ENCODE measurements around the gene NIPA2.

DNA sequence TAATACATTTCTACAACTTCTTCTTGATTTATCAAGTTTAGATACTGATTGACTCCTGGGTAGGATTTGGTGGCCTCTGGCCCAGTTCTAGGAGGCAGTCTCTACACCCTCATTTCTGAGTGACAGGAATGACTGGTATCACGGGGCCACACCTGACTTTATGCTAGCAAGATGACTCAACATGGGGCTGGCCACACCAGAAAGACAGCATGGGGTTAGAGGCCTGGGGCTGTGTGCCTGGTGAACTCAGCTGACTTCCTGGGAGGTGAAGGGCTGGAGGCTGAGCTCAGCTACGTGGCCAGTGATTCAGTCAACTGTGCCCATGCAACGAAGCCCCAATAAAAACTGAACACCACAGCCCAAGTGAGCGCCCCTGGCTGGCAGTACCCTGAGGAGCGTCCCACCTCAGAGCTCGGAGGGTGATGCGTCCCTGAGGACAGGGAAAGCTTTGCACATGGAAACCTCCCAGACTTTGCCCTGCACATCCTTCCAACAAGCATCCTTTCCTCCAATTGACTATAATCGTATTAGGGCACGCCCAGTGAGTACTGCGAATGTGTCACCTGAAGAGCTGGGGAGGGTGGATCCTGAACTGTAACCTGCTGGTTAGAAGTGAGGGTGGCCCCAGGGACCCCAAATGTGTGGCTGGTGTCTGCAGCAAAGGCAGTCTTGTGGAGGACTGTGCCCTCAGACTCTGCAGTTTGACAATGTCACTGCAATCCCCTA, 57.2 kb downstream of the NIPA2 start:
- no peak for TF ChIP-seq EZH2 (IDR thresholded peaks at IDR 0.05; ENCODE audit: low read length, missing control alignments)
- TF ChIP-seq, protein P1, sequence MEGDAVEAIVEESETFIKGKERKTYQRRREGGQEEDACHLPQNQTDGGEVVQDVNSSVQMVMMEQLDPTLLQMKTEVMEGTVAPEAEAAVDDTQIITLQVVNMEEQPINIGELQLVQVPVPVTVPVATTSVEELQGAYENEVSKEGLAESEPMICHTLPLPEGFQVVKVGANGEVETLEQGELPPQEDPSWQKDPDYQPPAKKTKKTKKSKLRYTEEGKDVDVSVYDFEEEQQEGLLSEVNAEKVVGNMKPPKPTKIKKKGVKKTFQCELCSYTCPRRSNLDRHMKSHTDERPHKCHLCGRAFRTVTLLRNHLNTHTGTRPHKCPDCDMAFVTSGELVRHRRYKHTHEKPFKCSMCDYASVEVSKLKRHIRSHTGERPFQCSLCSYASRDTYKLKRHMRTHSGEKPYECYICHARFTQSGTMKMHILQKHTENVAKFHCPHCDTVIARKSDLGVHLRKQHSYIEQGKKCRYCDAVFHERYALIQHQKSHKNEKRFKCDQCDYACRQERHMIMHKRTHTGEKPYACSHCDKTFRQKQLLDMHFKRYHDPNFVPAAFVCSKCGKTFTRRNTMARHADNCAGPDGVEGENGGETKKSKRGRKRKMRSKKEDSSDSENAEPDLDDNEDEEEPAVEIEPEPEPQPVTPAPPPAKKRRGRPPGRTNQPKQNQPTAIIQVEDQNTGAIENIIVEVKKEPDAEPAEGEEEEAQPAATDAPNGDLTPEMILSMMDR (conservative IDR thresholded peaks at IDR 0.05 in 1 of 2, IDR thresholded peaks at IDR 0.05 in 1 of 2; ENCODE audit: low read depth in 1 of 2, low read length in 2 of 2) = no peak
